Esophagus mucosa (tissue), 1 donor: ENCODE results near the gene FOXC1. TPM values are rescaled to one million over a fixed set of nuclear protein-coding genes. Genes with fewer than 3 reads are reported as not detected.

Experiments
- ATAC-seq: fragments of 200-7000 bp; cut with Tn5 transposase; one replicate; pipeline ENCODE4 v1.9.1; 2020
- total RNA-seq: library from RNA; stranded (reverse); gene quantifications from one replicate; pipeline ENCODE4 v1.2.4, GENCODE V29; 2023
- donor health status: DM: yes; HTN: yes; CAD: no.

The FOXC1 gene
- 6.5 TPM for total RNA-seq

- ATAC-seq = peak; percentile 70
Observed at GRCh38 chr6:1609648-1610496, at the start of gene FOXC1. Gene FOXC1, plus strand, starts transcription at chr6:1609915. Its CDS starts 531 bp downstream, at chr6:1610446.

- ATAC-seq = no peak
Observed at GRCh38 chr6:1560281-1561058, 49.2 kb upstream of the FOXC1 start.

GRCh38 chr6:1561355-1561754, 48.4 kb upstream of the FOXC1 start:
- no peak for ATAC-seq

- ATAC-seq = no peak
Observed at GRCh38 chr6:1562171-1562955, 47.4 kb upstream of the FOXC1 start.

- ATAC-seq = no peak
Observed at GRCh38 chr6:1569377-1569776, 40.3 kb upstream of the FOXC1 start.

GRCh38 chr6:1570848-1571247, 38.9 kb upstream of the FOXC1 start:
- no peak for ATAC-seq

- peak; percentile 19 for ATAC-seq
Observed at GRCh38 chr6:1572892-1573291, 36.8 kb upstream of the FOXC1 start.

- ATAC-seq = peak; percentile 57
Observed at GRCh38 chr6:1574083-1574761, 35.5 kb upstream of the FOXC1 start.

- peak; percentile 16 for ATAC-seq
Observed at GRCh38 chr6:1574890-1575209, 34.9 kb upstream of the FOXC1 start.

- peak; percentile 27 for ATAC-seq
Observed at GRCh38 chr6:1575210-1576041, 34.3 kb upstream of the FOXC1 start.

- no peak for ATAC-seq
Observed at GRCh38 chr6:1576166-1576565, 33.5 kb upstream of the FOXC1 start.

GRCh38 chr6:1576711-1577110, 33.0 kb upstream of the FOXC1 start:
- ATAC-seq = no peak

GRCh38 chr6:1577146-1577680, 32.5 kb upstream of the FOXC1 start:
- ATAC-seq = no peak

GRCh38 chr6:1577896-1578745, 31.6 kb upstream of the FOXC1 start:
- no peak for ATAC-seq

GRCh38 chr6:1579096-1579495, 30.6 kb upstream of the FOXC1 start:
- ATAC-seq = no peak

- no peak for ATAC-seq
Observed at GRCh38 chr6:1580109-1580508, 29.6 kb upstream of the FOXC1 start.

GRCh38 chr6:1580585-1580984, 29.1 kb upstream of the FOXC1 start:
- no peak for ATAC-seq

- ATAC-seq = no peak
Observed at GRCh38 chr6:1581120-1581991, 28.4 kb upstream of the FOXC1 start.

GRCh38 chr6:1584146-1584545, 25.6 kb upstream of the FOXC1 start:
- ATAC-seq = no peak
